Transverse colon (tissue), 4 donors: ENCODE data around the gene POLR1D. TPM values are rescaled to one million over a fixed set of nuclear protein-coding genes. Genes with fewer than 3 reads are reported as not detected.

Experiments
- DNase-seq: peaks from one replicate; pipeline ENCODE4 v3.0.0-alpha.2; 2019
- H3K27ac ChIP-seq, 4 donors: fragments of 200-600 bp; sonication (generic); 2 replicates each; pipeline ENCODE4 v1.5.1; 2016 to 2018; ENCODE audit warnings: inconsistent platforms in 4 of 4
- H3K27me3 ChIP-seq: fragments of 200-600 bp; sonication (generic); 2 replicates; pipeline ENCODE4 v1.5.1; 2017; ENCODE audit warnings: inconsistent platforms
- H3K36me3 ChIP-seq, 4 donors: fragments of 200-600 bp; sonication (generic); 2 replicates each; pipeline ENCODE4 v1.5.1; 2017 to 2019; ENCODE audit warnings: inconsistent platforms in 4 of 4
- H3K4me1 ChIP-seq, 4 donors: fragments of 200-600 bp; sonication (generic); 2 replicates each; pipeline ENCODE4 v1.5.1; 2017 to 2020; ENCODE audit warnings: inconsistent platforms in 4 of 4
- H3K4me3 ChIP-seq, 4 donors: fragments of 200-600 bp; sonication (generic); 1 replicate in 1 of 4; 2 replicates in 3 of 4; pipeline versions ENCODE4 v1.5.1 to v1.6.1; 2017 to 2019; ENCODE audit warnings: inconsistent platforms in 4 of 4
- H3K9me3 ChIP-seq, 2 donors: fragments of 200-600 bp; sonication (generic); 2 replicates each; pipeline ENCODE4 v1.5.1; 2017 to 2019; ENCODE audit warnings: inconsistent platforms in 2 of 2
- EP300 ChIP-seq: sonication (generic); formaldehyde crosslinking; IDR thresholded peaks from one replicate; pipeline ENCODE4 v1.6.1; 2017; ENCODE audit warnings: antibody characterized with exemption, low read depth
- POLR2A ChIP-seq: fragments of 450-650 bp; IDR thresholded peaks from one replicate; pipeline ENCODE4 v1.6.1; 2016; ENCODE audit warnings: antibody characterized with exemption, mild to moderate bottlenecking, moderate library complexity
- POLR2AphosphoS5 ChIP-seq, 3 donors: sonication (generic); formaldehyde crosslinking; IDR thresholded peaks; one replicate each; pipeline ENCODE4 v1.6.1; 2016; ENCODE audit warnings: antibody characterized with exemption in 3 of 3
- WGBS, 2 donors: methylation state at CpG; one replicate each; pipeline ENCODE4 v1.1.5; 2018; ENCODE audit warnings: low coverage in 1 of 2; 5-methylcytosine and 5-hydroxymethylcytosine counted together
- in situ Hi-C, 4 donors: fragments of 200-750 bp; cut with MboI; loops; one replicate each; pipeline versions ENCODE4 v1.15.0 to v1.15.1; 2017; ENCODE audit warnings: low sequenced_read_pairs in 3 of 4, low pct_ligation_motif_present in 1 of 4, low pct_unique_long_range_greater_than_20kb in 1 of 4
- intact Hi-C: fragments of 100-400 bp; cut with DNase I; formaldehyde crosslinking; loops from one replicate; pipeline ENCODE4 v1.15.1; 2023; ENCODE audit warnings: low total_unique reads
- total RNA-seq, 4 donors: library from RNA; depleted of rRNA; stranded (reverse); fragments of >200 nt; gene quantifications; one replicate each; pipeline ENCODE4 v1.1.0, GENCODE V29; 2016
- TF ChIP-seq, protein P1 (sequence below), 5 experiments: fragments of 200-600 bp in 3 of 5; fragments of 450-650 bp in 2 of 5; sonication (generic) in 3 of 5; IDR thresholded peaks; 1 replicate in 2 of 5; 2 replicates in 3 of 5; pipeline ENCODE4 v1.5.1; 2016 to 2017; ENCODE audit warnings: antibody characterized with exemption in 5 of 5, inconsistent platforms in 3 of 5, mild to moderate bottlenecking in 2 of 5, moderate library complexity in 1 of 5

The POLR1D gene
- total RNA-seq, 4 donors from 2014 or later: 45.6 to 120 (median 90.4) TPM

DNA sequence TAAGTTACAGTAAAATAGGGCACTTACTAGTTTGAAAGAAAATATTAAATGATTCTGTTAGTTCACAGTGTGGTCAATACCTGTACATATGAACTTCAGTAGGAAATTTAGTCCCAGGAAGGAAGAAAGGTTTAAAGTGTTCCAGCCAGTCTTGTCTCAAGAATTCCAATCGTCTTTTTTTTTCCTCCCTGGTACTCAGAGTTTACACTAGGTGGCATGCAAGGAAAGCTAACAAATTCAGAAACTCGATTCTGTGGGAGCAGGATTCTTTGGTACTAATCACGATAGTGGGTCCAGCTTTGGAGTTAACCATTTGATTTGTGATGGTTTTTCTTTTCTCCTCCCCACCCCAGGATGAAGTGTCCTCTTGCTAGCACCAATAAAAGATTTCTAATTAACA is 43.6 kb downstream of the POLR1D start:
- Histone ChIP-seq H3K27me3 (no peaks in the 10 kb centered on the region), H3K27ac (no peak overlapping the region), H3K4me1 (no peaks in the 10 kb centered on the region), H3K36me3 (peaks cover 0 to 8% (median 2%) of the 10 kb centered on the region in 4 donors), H3K9me3 (no peaks in the 10 kb centered on the region), H3K4me3 (no peak overlapping the region)
- no peak for DNase-seq
- in situ Hi-C loops (no loop called here), intact Hi-C loops (no loop called here)
- TF ChIP-seq POLR2A (no peak), POLR2AphosphoS5 (IDR thresholded peaks at IDR 0.05) (no peak), EP300 (no peak)
- TF ChIP-seq, protein P1, sequence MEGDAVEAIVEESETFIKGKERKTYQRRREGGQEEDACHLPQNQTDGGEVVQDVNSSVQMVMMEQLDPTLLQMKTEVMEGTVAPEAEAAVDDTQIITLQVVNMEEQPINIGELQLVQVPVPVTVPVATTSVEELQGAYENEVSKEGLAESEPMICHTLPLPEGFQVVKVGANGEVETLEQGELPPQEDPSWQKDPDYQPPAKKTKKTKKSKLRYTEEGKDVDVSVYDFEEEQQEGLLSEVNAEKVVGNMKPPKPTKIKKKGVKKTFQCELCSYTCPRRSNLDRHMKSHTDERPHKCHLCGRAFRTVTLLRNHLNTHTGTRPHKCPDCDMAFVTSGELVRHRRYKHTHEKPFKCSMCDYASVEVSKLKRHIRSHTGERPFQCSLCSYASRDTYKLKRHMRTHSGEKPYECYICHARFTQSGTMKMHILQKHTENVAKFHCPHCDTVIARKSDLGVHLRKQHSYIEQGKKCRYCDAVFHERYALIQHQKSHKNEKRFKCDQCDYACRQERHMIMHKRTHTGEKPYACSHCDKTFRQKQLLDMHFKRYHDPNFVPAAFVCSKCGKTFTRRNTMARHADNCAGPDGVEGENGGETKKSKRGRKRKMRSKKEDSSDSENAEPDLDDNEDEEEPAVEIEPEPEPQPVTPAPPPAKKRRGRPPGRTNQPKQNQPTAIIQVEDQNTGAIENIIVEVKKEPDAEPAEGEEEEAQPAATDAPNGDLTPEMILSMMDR (IDR thresholded peaks at IDR 0.05): no peak
- WGBS, 2 donors: 53 to 63% methylated on average over 3 of the region's 3 CpGs

DNA sequence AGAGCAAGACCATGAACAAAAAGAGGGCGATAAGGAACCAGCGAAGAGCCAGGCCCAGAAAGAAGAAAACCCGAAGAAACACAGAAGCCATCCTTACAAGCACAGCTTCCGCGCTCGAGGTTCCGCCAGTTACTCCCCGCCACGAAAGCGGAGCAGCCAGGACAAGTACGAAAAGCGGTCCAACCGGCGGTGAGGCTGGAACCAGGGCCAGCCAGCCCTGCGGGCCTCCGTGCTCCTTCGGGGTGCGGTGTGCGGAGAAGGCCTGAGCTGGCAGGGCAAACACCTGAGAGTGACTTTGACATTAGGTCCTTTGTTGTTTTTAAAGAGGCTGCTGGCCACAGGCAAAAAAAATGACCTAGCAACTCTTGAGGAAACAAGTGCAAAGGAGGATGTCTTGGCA is 44.1 kb downstream of the POLR1D start:
- in situ Hi-C loops (no loop called here), intact Hi-C loops (no loop called here)
- 96% methylated on average over 19 of the region's 19 CpGs; no CpG with 5 or more reads in 1 of the 2 donors for WGBS, 2 donors
- Histone ChIP-seq H3K36me3 (peaks cover 0 to 8% (median 2%) of the 10 kb centered on the region in 4 donors), H3K9me3 (no peaks in the 10 kb centered on the region), H3K4me3 (no peak overlapping the region), H3K27me3 (no peaks in the 10 kb centered on the region), H3K27ac (no peak overlapping the region), H3K4me1 (no peaks in the 10 kb centered on the region)
- TF ChIP-seq, protein P1 (IDR thresholded peaks at IDR 0.05): no peak
- TF ChIP-seq POLR2AphosphoS5 (IDR thresholded peaks at IDR 0.05) (no peak), EP300 (no peak), POLR2A (no peak)
- DNase-seq: no peak

DNA sequence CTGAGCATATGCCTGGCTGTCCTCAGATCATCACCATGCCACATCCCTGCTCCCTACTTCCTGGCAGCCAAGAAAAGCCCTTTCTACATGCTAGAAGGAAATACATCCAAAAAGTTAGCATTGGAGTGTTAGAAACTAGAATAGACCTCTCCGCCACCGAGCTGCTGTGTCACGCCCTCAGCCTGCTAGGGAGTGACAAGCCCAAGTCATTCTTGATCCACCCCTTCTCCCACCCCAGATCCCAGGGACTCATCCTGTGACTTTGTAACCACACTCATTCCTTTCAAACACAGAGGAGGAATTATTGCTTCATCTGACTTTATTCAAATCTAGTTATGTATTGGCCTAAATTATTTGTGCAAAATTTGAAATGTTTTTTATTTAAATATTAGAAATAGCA is 45.3 kb downstream of the POLR1D start:
- intact Hi-C loops: no loop called here
- no peaks in the 10 kb centered on the region for H3K27me3 ChIP-seq
- TF ChIP-seq EP300 (no peak), POLR2AphosphoS5 (IDR thresholded peaks at IDR 0.05) (no peak), POLR2A (no peak)
- TF ChIP-seq, protein P1 (IDR thresholded peaks at IDR 0.05): no peak
- WGBS, 2 donors: 90 to 93% methylated on average over 2 to 3 of the region's 3 CpGs
- H3K36me3 ChIP-seq: peaks cover 0 to 8% (median 2%) of the 10 kb centered on the region in 4 donors
- DNase-seq: no peak
- no peaks in the 10 kb centered on the region for H3K9me3 ChIP-seq
- no peaks in the 10 kb centered on the region for H3K4me1 ChIP-seq
- H3K27ac ChIP-seq: no peak overlapping the region
- in situ Hi-C loops: no loop called here
- H3K4me3 ChIP-seq: no peak overlapping the region

DNA sequence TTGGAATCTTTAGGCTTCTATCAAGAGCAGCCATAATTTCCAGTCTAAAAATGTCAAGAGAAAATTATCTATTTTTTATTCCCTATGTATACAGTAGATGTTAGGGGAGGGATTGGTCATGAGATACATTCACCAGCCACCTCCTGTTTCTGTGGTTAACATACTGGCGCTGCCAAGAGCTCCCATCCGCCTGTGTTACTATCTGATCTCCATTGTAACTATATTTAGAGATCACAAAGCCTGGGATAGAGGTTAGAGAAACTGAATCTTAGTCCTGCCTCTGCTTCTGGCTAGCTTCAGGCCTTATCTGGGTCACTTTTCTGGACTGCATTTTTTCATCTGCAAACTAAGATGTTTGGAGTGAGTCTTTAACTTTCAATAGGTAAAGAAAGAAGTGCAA is 46.3 kb downstream of the POLR1D start:
- TF ChIP-seq POLR2A (no peak), POLR2AphosphoS5 (IDR thresholded peaks at IDR 0.05) (no peak), EP300 (no peak)
- in situ Hi-C loops: no loop called here

DNA sequence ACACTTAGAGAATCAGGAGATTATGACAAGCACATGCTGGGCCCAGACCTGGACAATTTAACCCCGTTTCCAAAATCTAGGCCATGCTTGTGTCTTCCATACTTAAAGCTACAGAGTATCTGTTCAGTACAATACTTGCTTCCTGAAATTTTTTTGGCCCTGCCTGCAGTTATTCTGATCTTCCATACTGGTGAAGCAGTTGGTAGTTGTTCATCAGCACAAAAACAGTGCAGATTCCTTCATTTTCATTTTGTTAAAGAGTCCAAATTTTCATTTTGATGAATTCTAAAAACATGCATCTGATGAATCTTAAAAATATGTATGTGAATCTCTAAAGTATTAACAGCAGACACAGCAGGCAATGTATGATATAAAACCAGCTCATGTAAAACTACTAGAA is 49.2 kb downstream of the POLR1D start:
- H3K4me3 ChIP-seq: no peak overlapping the region
- no peak for TF ChIP-seq EP300
- TF ChIP-seq, protein P1 (IDR thresholded peaks at IDR 0.05): no peak
- no peak for TF ChIP-seq POLR2A
- no peak for TF ChIP-seq POLR2AphosphoS5 (IDR thresholded peaks at IDR 0.05)
- intact Hi-C loops: no loop called here
- 57 to 74% methylated on average over 1 of the region's 1 CpG for WGBS, 2 donors
- H3K36me3 ChIP-seq: peaks cover 0 to 4% (median 0%) of the 10 kb centered on the region in 4 donors
- H3K27ac ChIP-seq: no peak overlapping the region
- H3K4me1 ChIP-seq: no peaks in the 10 kb centered on the region
- no peaks in the 10 kb centered on the region for H3K9me3 ChIP-seq
- DNase-seq: no peak
- in situ Hi-C loops: no loop called here
- H3K27me3 ChIP-seq: no peaks in the 10 kb centered on the region

More for the DNA sequence above, 46.3 kb downstream of the POLR1D start:
- DNase-seq: no peak
- H3K4me3 ChIP-seq: no peak overlapping the region
- 64 to 100% methylated on average over 1 to 2 of the region's 2 CpGs for WGBS, 2 donors
- peaks cover 0 to 8% (median 2%) of the 10 kb centered on the region in 4 donors for H3K36me3 ChIP-seq
- no peaks in the 10 kb centered on the region for H3K9me3 ChIP-seq
- intact Hi-C loops: no loop called here
- no peaks in the 10 kb centered on the region for H3K4me1 ChIP-seq
- H3K27ac ChIP-seq: no peak overlapping the region
- H3K27me3 ChIP-seq: no peaks in the 10 kb centered on the region
